HEK293 (cell line): ENCODE data around the gene DCUN1D3.
"Not testable (repeated sequence)": the region's sequence is repeated elsewhere in the genome, so short reads cannot be mapped to it uniquely, and the experiment has no call there.

Experiments used
- CTCF ChIA-PET: fragments of 350-600 bp; formaldehyde crosslinking; extraction: SDS; loops from one replicate; lab custom pipeline; 2021; ENCODE audit warnings: antibody characterized with exemption; lab: Yijun Ruan, JAX
- POLR2A ChIA-PET: fragments of 300-600 bp; formaldehyde crosslinking; extraction: SDS; loops from one replicate; lab custom pipeline; 2020; ENCODE audit warnings: antibody characterized with exemption, inconsistent platforms; lab: Yijun Ruan, JAX
- H3K27ac ChIP-seq: fragments of 200-500 bp; sonication (Bioruptor generic); 2 replicates; pipeline ENCODE4 v1.5.1; 2014; ENCODE audit warnings: low read depth, low read length, control low read depth, inconsistent platforms; ENCODE audit errors: extremely low read depth
- H3K36me3 ChIP-seq, 2 experiments: fragments of 200-500 bp in 1 of 2; sonication (Bioruptor generic) in 1 of 2; 1 replicate in 1 of 2; 2 replicates in 1 of 2; pipeline ENCODE4 v1.5.1; 2014 to 2017; ENCODE audit warnings: inconsistent platforms in 2 of 2, low read length in 2 of 2; ENCODE audit not compliant: control insufficient read depth in 2 of 2, insufficient read depth in 1 of 2
- H3K4me1 ChIP-seq: fragments of 200-500 bp; sonication (Bioruptor generic); 2 replicates; pipeline ENCODE4 v1.5.1; 2014; ENCODE audit warnings: mild to moderate bottlenecking, low read length, inconsistent platforms; ENCODE audit not compliant: control insufficient read depth, insufficient read depth
- H3K4me3 ChIP-seq: 2 replicates; pipeline ENCODE4 v1.5.1; 2011; ENCODE audit warnings: low read depth, mild to moderate bottlenecking, control low read depth, low read length, moderate library complexity
- H3K9me3 ChIP-seq: fragments of 200-500 bp; sonication (Bioruptor generic); 2 replicates; pipeline ENCODE4 v1.5.1; 2014; ENCODE audit warnings: low read depth, low read length, inconsistent platforms; ENCODE audit not compliant: control insufficient read depth, insufficient read depth
- EGR2 ChIP-seq: fragments of 450-650 bp; formaldehyde crosslinking; IDR thresholded peaks from 2 replicates; pipeline ENCODE4 v1.5.1; 2016; ENCODE audit warnings: low read depth, missing biosample characterization, missing genetic modification characterization
- ELK4 ChIP-seq: IDR thresholded peaks from 2 replicates; pipeline ENCODE4 v1.6.1; 2011; ENCODE audit warnings: mild to moderate bottlenecking, low read depth, low read length, borderline replicate concordance
- ZBTB21 ChIP-seq: fragments of 450-650 bp; formaldehyde crosslinking; IDR thresholded peaks from 2 replicates; pipeline ENCODE4 v1.5.1; 2017; ENCODE audit warnings: missing biosample characterization, missing genetic modification characterization
- ZFHX2 ChIP-seq: fragments of 450-650 bp; formaldehyde crosslinking; conservative IDR thresholded peaks from 2 replicates; pipeline ENCODE4 v1.5.1; 2016; ENCODE audit warnings: missing biosample characterization, missing genetic modification characterization
- ZFP3 ChIP-seq: fragments of 450-650 bp; formaldehyde crosslinking; IDR thresholded peaks from 2 replicates; pipeline ENCODE4 v1.5.1; 2016; ENCODE audit warnings: low read depth, missing biosample characterization, missing genetic modification characterization
- ZNF121 ChIP-seq: fragments of 450-650 bp; formaldehyde crosslinking; IDR thresholded peaks from 2 replicates; pipeline ENCODE4 v1.5.1; 2016; ENCODE audit warnings: missing biosample characterization, missing genetic modification characterization
- ZNF169 ChIP-seq: fragments of 450-650 bp; formaldehyde crosslinking; IDR thresholded peaks from 2 replicates; pipeline ENCODE4 v1.5.1; 2016; ENCODE audit warnings: missing biosample characterization, missing genetic modification characterization
- ZNF248 ChIP-seq: fragments of 450-650 bp; formaldehyde crosslinking; IDR thresholded peaks from 2 replicates; pipeline ENCODE4 v1.5.1; 2017; ENCODE audit warnings: missing biosample characterization, missing genetic modification characterization
- ZNF26 ChIP-seq: fragments of 450-650 bp; formaldehyde crosslinking; IDR thresholded peaks from 2 replicates; pipeline ENCODE4 v1.5.1; 2016; ENCODE audit warnings: missing biosample characterization, missing genetic modification characterization
- ZNF362 ChIP-seq: fragments of 450-650 bp; formaldehyde crosslinking; IDR thresholded peaks from 2 replicates; pipeline ENCODE4 v1.5.1; 2016; ENCODE audit warnings: missing biosample characterization, missing genetic modification characterization
- ZNF433 ChIP-seq: fragments of 450-650 bp; formaldehyde crosslinking; IDR thresholded peaks from 2 replicates; pipeline ENCODE4 v1.5.1; 2016; ENCODE audit warnings: missing biosample characterization, missing genetic modification characterization, low read depth
- ZNF488 ChIP-seq: fragments of 450-650 bp; formaldehyde crosslinking; IDR thresholded peaks from 2 replicates; pipeline ENCODE4 v1.5.1; 2016; ENCODE audit warnings: missing biosample characterization, missing genetic modification characterization
- ZNF530 ChIP-seq: fragments of 450-650 bp; formaldehyde crosslinking; IDR thresholded peaks from 2 replicates; pipeline ENCODE4 v1.5.1; 2016; ENCODE audit warnings: low read depth, missing biosample characterization, missing genetic modification characterization
- ZNF558 ChIP-seq: fragments of 450-650 bp; formaldehyde crosslinking; IDR thresholded peaks from 2 replicates; pipeline ENCODE4 v1.5.1; 2016; ENCODE audit warnings: missing biosample characterization, missing genetic modification characterization
- ZNF621 ChIP-seq: fragments of 450-650 bp; formaldehyde crosslinking; IDR thresholded peaks from 2 replicates; pipeline ENCODE4 v1.5.1; 2017; ENCODE audit warnings: missing biosample characterization, missing genetic modification characterization
- ZNF626 ChIP-seq: fragments of 450-650 bp; sonication (Bioruptor Pico); formaldehyde crosslinking; IDR thresholded peaks from 2 replicates; pipeline ENCODE4 v1.5.1; 2018; ENCODE audit warnings: missing biosample characterization, missing genetic modification characterization, inconsistent platforms
- ZNF658 ChIP-seq: fragments of 450-650 bp; formaldehyde crosslinking; IDR thresholded peaks from 2 replicates; pipeline ENCODE4; 2016; ENCODE audit warnings: missing biosample characterization, missing genetic modification characterization
- ZNF777 ChIP-seq: fragments of 450-650 bp; formaldehyde crosslinking; IDR thresholded peaks from 2 replicates; pipeline ENCODE4 v1.5.1; 2017; ENCODE audit warnings: missing biosample characterization, missing genetic modification characterization, borderline replicate concordance

Gene DCUN1D3

GRCh38 chr16:20946015-20946629 lies 46.0 kb upstream of the DCUN1D3 start (continued):
- TF ChIP-seq ZNF777 (tag by site-specific recombination) (no peak), ZNF621 (tag by site-specific recombination) (no peak), ZNF558 (tag by site-specific recombination) (no peak), ZNF248 (no peak), ELK4 (no peak)

- H3K36me3 ChIP-seq, H3K27ac ChIP-seq, CTCF ChIA-PET, H3K4me3 ChIP-seq, POLR2A ChIA-PET, H3K4me1 ChIP-seq, H3K9me3 ChIP-seq: not testable (repeated sequence)
Measured at GRCh38 chr16:20945575-20945875, 45.4 kb upstream of the DCUN1D3 start.

- CTCF ChIA-PET: no interaction called here
- H3K4me1 ChIP-seq: no peaks in the 10 kb centered on the region
- no peak overlapping the region for H3K4me3 ChIP-seq
- H3K27ac ChIP-seq: no peak overlapping the region
- POLR2A ChIA-PET: interaction anchor here (0.5 kb wide), 1 partner anchor 136 kb away, joined by 4 read pairs; no protein-coding TSS in a partner anchor
- TF ChIP-seq ZNF121 (tag by site-specific recombination) (no peak), ZFHX2 (no peak), ZNF169 (no peak), ZBTB21 (tag by site-specific recombination) (no peak), ZNF362 (tag by site-specific recombination) (no peak), ZNF530 (tag by site-specific recombination) (no peak)
- H3K36me3 ChIP-seq: no peaks in the 10 kb centered on the region
- H3K9me3 ChIP-seq: no peaks in the 10 kb centered on the region
Measured at GRCh38 chr16:20944861-20945574, 44.9 kb upstream of the DCUN1D3 start.

- Histone ChIP-seq H3K9me3 (no peaks in the 10 kb centered on the region), H3K27ac (no peak overlapping the region), H3K4me3 (no peak overlapping the region)
- POLR2A ChIA-PET: no interaction called here
- CTCF ChIA-PET: no interaction called here
- TF ChIP-seq ZNF626 (tag by site-specific recombination) (no peak), EGR2 (tag by site-specific recombination) (peak; percentile 82)
- TF ChIP-seq, all 188 proteins: peak for 1
- H3K4me1 ChIP-seq: no peaks in the 10 kb centered on the region
- no peaks in the 10 kb centered on the region for H3K36me3 ChIP-seq
Measured at GRCh38 chr16:20942256-20942655, 42.1 kb upstream of the DCUN1D3 start.

- no peaks in the 10 kb centered on the region for H3K4me1 ChIP-seq
- ChIA-PET POLR2A (no interaction called here), CTCF (no interaction called here)
- H3K36me3 ChIP-seq: no peaks in the 10 kb centered on the region
- no peak overlapping the region for H3K27ac ChIP-seq
- no peak overlapping the region for H3K4me3 ChIP-seq
- no peak for TF ChIP-seq ZNF658 (tag by site-specific recombination)
- no peak for TF ChIP-seq ZFP3 (tag by site-specific recombination)
- no peak for TF ChIP-seq ZNF433 (tag by site-specific recombination)
- TF ChIP-seq ZNF488 (tag by site-specific recombination): no peak
- TF ChIP-seq ZNF26 (tag by site-specific recombination): no peak
- H3K9me3 ChIP-seq: no peaks in the 10 kb centered on the region
Measured at GRCh38 chr16:20941636-20941926, 41.4 kb upstream of the DCUN1D3 start.
